ENCODE measurements around the gene ZNF692.
"Not testable (repeated sequence)": the region's sequence is repeated elsewhere in the genome, so short reads cannot be mapped to it uniquely, and the experiment has no call there.

ZNF692 gene

GRCh38 chr1:248808876-248809275 is 50.0 kb downstream of the ZNF692 start:
- TF ChIP-seq CTCF (IDR thresholded peaks at IDR 0.05): no peak
- Histone ChIP-seq H3K9me3 (no peaks in the 10 kb centered on the region), H3K27ac (peak overlapping the region; percentile 71), H3K27me3 (no peaks in the 10 kb centered on the region), H3K4me1 (ENCODE audit: control insufficient read depth in 1 of 2, insufficient read depth in 1 of 2, low read depth in 1 of 2, low read length in 1 of 2) (peaks cover 88 to 94% of the 10 kb centered on the region in 2 experiments), H3K36me3 (peaks cover 50% of the 10 kb centered on the region), H3K4me3 (ENCODE audit: low read depth in 1 of 2, low read length in 1 of 2) (no peak overlapping the region)

GRCh38 chr1:248807067-248807737 is 51.7 kb downstream of the ZNF692 start:
- peak; percentile 94 for TF ChIP-seq CTCF (IDR thresholded peaks at IDR 0.05)
- Histone ChIP-seq H3K4me3 (ENCODE audit: low read depth in 1 of 2, low read length in 1 of 2) (peak overlapping the region; percentile 13 to 60), H3K27ac (peak overlapping the region; percentile 95), H3K4me1 (ENCODE audit: control insufficient read depth in 1 of 2, insufficient read depth in 1 of 2, low read depth in 1 of 2, low read length in 1 of 2) (peaks cover 88 to 91% of the 10 kb centered on the region in 2 experiments), H3K36me3 (peaks cover 33% of the 10 kb centered on the region), H3K27me3 (no peaks in the 10 kb centered on the region), H3K9me3 (no peaks in the 10 kb centered on the region)

- H3K27me3 ChIP-seq: no peaks in the 10 kb centered on the region
- no peak for TF ChIP-seq CTCF (IDR thresholded peaks at IDR 0.05)
- H3K9me3 ChIP-seq: no peaks in the 10 kb centered on the region
- H3K27ac ChIP-seq: peak overlapping the region; percentile 95
- H3K4me3 ChIP-seq (ENCODE audit: low read depth in 1 of 2, low read length in 1 of 2): peak overlapping the region; percentile 52 to 60
- peaks cover 20% of the 10 kb centered on the region for H3K36me3 ChIP-seq
- peaks cover 85 to 88% of the 10 kb centered on the region in 2 experiments for H3K4me1 ChIP-seq (ENCODE audit: control insufficient read depth in 1 of 2, insufficient read depth in 1 of 2, low read depth in 1 of 2, low read length in 1 of 2)
These were observed 53.0 kb downstream of the ZNF692 start for GRCh38 chr1:248805876-248806275.

GRCh38 chr1:248804771-248805681 is 53.9 kb downstream of the ZNF692 start:
- H3K4me3 ChIP-seq (ENCODE audit: low read depth in 1 of 2, low read length in 1 of 2): peak overlapping the region; percentile 52 to 60
- TF ChIP-seq CTCF (IDR thresholded peaks at IDR 0.05): no peak
- peaks cover 11% of the 10 kb centered on the region for H3K36me3 ChIP-seq
- peaks cover 77 to 80% of the 10 kb centered on the region in 2 experiments for H3K4me1 ChIP-seq (ENCODE audit: control insufficient read depth in 1 of 2, insufficient read depth in 1 of 2, low read depth in 1 of 2, low read length in 1 of 2)
- peak overlapping the region; percentile 95 for H3K27ac ChIP-seq
- H3K27me3 ChIP-seq: no peaks in the 10 kb centered on the region
- H3K9me3 ChIP-seq: no peaks in the 10 kb centered on the region

GRCh38 chr1:248803501-248803900 is 55.4 kb downstream of the ZNF692 start:
- Histone ChIP-seq H3K4me3 (ENCODE audit: low read depth in 1 of 2, low read length in 1 of 2) (peak overlapping the region; percentile 2 to 60), H3K27ac (peak overlapping the region; percentile 95), H3K4me1 (ENCODE audit: control insufficient read depth in 1 of 2, insufficient read depth in 1 of 2, low read depth in 1 of 2, low read length in 1 of 2) (peaks cover 67 to 69% of the 10 kb centered on the region in 2 experiments)
- H3K27me3 ChIP-seq, H3K36me3 ChIP-seq, H3K9me3 ChIP-seq: not testable (repeated sequence)

- no peaks in the 10 kb centered on the region for H3K9me3 ChIP-seq
- H3K4me3 ChIP-seq (ENCODE audit: low read depth in 1 of 2, low read length in 1 of 2): no peak overlapping the region
- peak overlapping the region; percentile 95 for H3K27ac ChIP-seq
- no peaks in the 10 kb centered on the region for H3K27me3 ChIP-seq
- peaks cover 59 to 63% of the 10 kb centered on the region in 2 experiments for H3K4me1 ChIP-seq (ENCODE audit: control insufficient read depth in 1 of 2, insufficient read depth in 1 of 2, low read depth in 1 of 2, low read length in 1 of 2)
- TF ChIP-seq CTCF (IDR thresholded peaks at IDR 0.05): no peak
- no peaks in the 10 kb centered on the region for H3K36me3 ChIP-seq
These were observed 56.4 kb downstream of the ZNF692 start for GRCh38 chr1:248802454-248802853.
